Mesenchymal stem cell (in vitro differentiated cells and primary cell): ENCODE results near the gene ZNF880.

Experiments used
- DNase-seq: peaks from one replicate; pipeline ENCODE4 v3.0.0-alpha.2; 2013
- H2AFZ ChIP-seq: one replicate; pipeline ENCODE4 v1.6.1; 2013; ENCODE audit warnings: low read depth, mild to moderate bottlenecking, control low read depth, inconsistent platforms, low read length, moderate library complexity
- H2AK5ac ChIP-seq: 2 replicates; pipeline ENCODE4 v1.6.1; 2013; ENCODE audit warnings: low read length, moderate library complexity, mild to moderate bottlenecking, inconsistent platforms; ENCODE audit not compliant: severe bottlenecking
- H2BK120ac ChIP-seq: one replicate; pipeline ENCODE4 v1.6.1; 2013; ENCODE audit warnings: low read depth, mild to moderate bottlenecking, inconsistent platforms, low read length, moderate library complexity
- H2BK12ac ChIP-seq, 2 experiments: one replicate each; pipeline ENCODE4 v1.6.1; 2013; ENCODE audit warnings: inconsistent platforms in 2 of 2, low read length in 2 of 2, mild to moderate bottlenecking in 2 of 2, moderate library complexity in 2 of 2, control low read depth in 1 of 2
- H2BK15ac ChIP-seq: one replicate; pipeline ENCODE4 v1.6.1; 2013; ENCODE audit warnings: mild to moderate bottlenecking, low read depth, inconsistent platforms; ENCODE audit not compliant: poor library complexity, severe bottlenecking
- H2BK5ac ChIP-seq: 2 replicates; pipeline ENCODE4 v1.6.1; 2013; ENCODE audit warnings: low read depth, mild to moderate bottlenecking, low read length, control low read depth, inconsistent platforms; ENCODE audit not compliant: poor library complexity, severe bottlenecking
- H3K14ac ChIP-seq, 2 experiments: one replicate each; pipeline ENCODE4 v1.6.1; 2013; ENCODE audit warnings: inconsistent platforms in 2 of 2, low read length in 2 of 2, control low read depth in 1 of 2, mild to moderate bottlenecking in 1 of 2, moderate library complexity in 1 of 2
- H3K18ac ChIP-seq, 2 experiments: one replicate each; pipeline ENCODE4 v1.6.1; 2013; ENCODE audit warnings: inconsistent platforms in 2 of 2, low read length in 2 of 2, control low read depth in 1 of 2, low read depth in 1 of 2, mild to moderate bottlenecking in 1 of 2
- H3K23ac ChIP-seq, 2 experiments: one replicate each; pipeline ENCODE4 v1.6.1; 2013; ENCODE audit warnings: inconsistent platforms in 2 of 2, low read length in 2 of 2, mild to moderate bottlenecking in 2 of 2, moderate library complexity in 2 of 2, control low read depth in 1 of 2
- H3K27ac ChIP-seq: 2 replicates; pipeline ENCODE4 v1.5.1; 2013; ENCODE audit warnings: mild to moderate bottlenecking, moderate library complexity, low read length, control low read depth, inconsistent platforms; ENCODE audit not compliant: poor library complexity, severe bottlenecking
- H3K27me3 ChIP-seq, 2 experiments: 2 replicates each; pipeline versions ENCODE4 v1.6.1 to v1.7.0; 2013; ENCODE audit warnings: low read length in 2 of 2, mild to moderate bottlenecking in 2 of 2, moderate library complexity in 2 of 2, control low read depth in 1 of 2, inconsistent platforms in 1 of 2; ENCODE audit not compliant: control insufficient read depth in 1 of 2, insufficient read depth in 1 of 2
- H3K36me3 ChIP-seq, 2 experiments: 2 replicates each; pipeline versions ENCODE4 v1.6.1 to v1.7.0; 2013; ENCODE audit warnings: low read length in 2 of 2, control low read depth in 1 of 2, inconsistent platforms in 1 of 2, low read depth in 1 of 2, mild to moderate bottlenecking in 1 of 2; ENCODE audit not compliant: insufficient read depth in 2 of 2, control insufficient read depth in 1 of 2
- H3K4ac ChIP-seq, 2 experiments: one replicate each; pipeline ENCODE4 v1.6.1; 2013; ENCODE audit warnings: inconsistent platforms in 2 of 2, low read length in 2 of 2, mild to moderate bottlenecking in 2 of 2, moderate library complexity in 2 of 2, control low read depth in 1 of 2, low read depth in 1 of 2
- H3K4me1 ChIP-seq: 2 replicates; pipeline ENCODE4 v1.6.1; 2013; ENCODE audit warnings: low read depth, low read length, control low read depth; ENCODE audit not compliant: control insufficient read depth, insufficient read depth
- H3K4me2 ChIP-seq: 2 replicates; pipeline ENCODE4 v1.6.1; 2013; ENCODE audit warnings: low read length, mild to moderate bottlenecking, inconsistent platforms; ENCODE audit not compliant: poor library complexity, severe bottlenecking
- H3K4me3 ChIP-seq, 2 experiments: 2 replicates each; pipeline versions ENCODE4 v1.5.1 to v1.7.0; 2013; ENCODE audit warnings: low read length in 2 of 2, mild to moderate bottlenecking in 2 of 2, control low read depth in 1 of 2, low read depth in 1 of 2; ENCODE audit not compliant: insufficient read depth in 1 of 2
- H3K79me1 ChIP-seq: replicated peaks from 2 replicates; pipeline ENCODE4 v1.6.1; 2013; ENCODE audit warnings: mild to moderate bottlenecking, control low read depth, low read length, inconsistent platforms; ENCODE audit not compliant: poor library complexity, severe bottlenecking
- H3K9ac ChIP-seq: 2 replicates; pipeline ENCODE4 v1.7.0; 2013; ENCODE audit warnings: mild to moderate bottlenecking, low read length, moderate library complexity
- H3K9me3 ChIP-seq: 2 replicates; pipeline ENCODE4 v1.7.0; 2013; ENCODE audit warnings: mild to moderate bottlenecking, low read length; ENCODE audit not compliant: control insufficient read depth
- H4K8ac ChIP-seq: one replicate; pipeline ENCODE4 v1.6.1; 2013; ENCODE audit warnings: inconsistent platforms, mild to moderate bottlenecking, low read length, moderate library complexity
- H4K91ac ChIP-seq: one replicate; pipeline ENCODE4 v1.6.1; 2013; ENCODE audit warnings: mild to moderate bottlenecking, low read length, inconsistent platforms
- whole genome bisulfite sequencing: methylation state at CpG from one replicate; pipeline ENCODE4 v1.1.7; 2013; ENCODE audit warnings: mixed read lengths; 5-methylcytosine and 5-hydroxymethylcytosine counted together

Gene ZNF880

GRCh38 chr19:52345162-52345561 is 24.6 kb upstream of the ZNF880 start:
- no peak overlapping the region for H3K4me3 ChIP-seq
- H3K23ac ChIP-seq, result no peak overlapping the region
- no peak overlapping the region for H2BK15ac ChIP-seq
- no peaks in the 10 kb centered on the region for H3K27me3 ChIP-seq
- DNase-seq, result no peak
- no peak overlapping the region for H3K4ac ChIP-seq
- H3K18ac ChIP-seq, result no peak overlapping the region
- H3K27ac ChIP-seq, result no peak overlapping the region
- no peak overlapping the region for H4K8ac ChIP-seq
- peaks cover 4 to 24% of the 10 kb centered on the region in 2 experiments for H3K36me3 ChIP-seq
- no peak overlapping the region for H2AK5ac ChIP-seq
- no peak overlapping the region for H3K4me2 ChIP-seq
- WGBS, result 86% methylated on average over 6 of the region's 6 CpGs
- no peak overlapping the region for H3K9ac ChIP-seq
- no peak overlapping the region for H2BK12ac ChIP-seq
- H3K14ac ChIP-seq, result no peak overlapping the region
- H3K79me1 ChIP-seq, result no peaks in the 10 kb centered on the region
- no peak overlapping the region for H2BK120ac ChIP-seq
- H2BK5ac ChIP-seq, result no peak overlapping the region
- no peaks in the 10 kb centered on the region for H3K4me1 ChIP-seq
- H4K91ac ChIP-seq, result no peak overlapping the region
- peaks cover 23% of the 10 kb centered on the region for H3K9me3 ChIP-seq
- no peak overlapping the region for H2AFZ ChIP-seq

GRCh38 chr19:52351512-52351911 is 18.2 kb upstream of the ZNF880 start:
- H3K36me3 ChIP-seq, result peaks cover 23 to 60% of the 10 kb centered on the region in 2 experiments
- no peak overlapping the region for H2BK120ac ChIP-seq
- no peak overlapping the region for H3K18ac ChIP-seq
- H4K8ac ChIP-seq, result no peak overlapping the region
- H3K9me3 ChIP-seq, result peaks cover 58% of the 10 kb centered on the region
- no peak overlapping the region for H2AFZ ChIP-seq
- WGBS, result 78% methylated on average over 9 of the region's 9 CpGs
- H3K4me3 ChIP-seq, result no peak overlapping the region
- H3K4me2 ChIP-seq, result no peak overlapping the region
- H3K4ac ChIP-seq, result no peak overlapping the region
- no peak overlapping the region for H2BK5ac ChIP-seq
- no peak overlapping the region for H3K14ac ChIP-seq
- H4K91ac ChIP-seq, result no peak overlapping the region
- no peak overlapping the region for H3K27ac ChIP-seq
- H2AK5ac ChIP-seq, result no peak overlapping the region
- H3K27me3 ChIP-seq, result no peaks in the 10 kb centered on the region
- H2BK12ac ChIP-seq, result no peak overlapping the region
- no peaks in the 10 kb centered on the region for H3K79me1 ChIP-seq
- H3K9ac ChIP-seq, result no peak overlapping the region
- H3K4me1 ChIP-seq, result no peaks in the 10 kb centered on the region
- H3K23ac ChIP-seq, result no peak overlapping the region
- DNase-seq, result no peak
- H2BK15ac ChIP-seq, result no peak overlapping the region

GRCh38 chr19:52366414-52366824 is 3.3 kb upstream of the ZNF880 start:
- H3K36me3 ChIP-seq, result peaks cover 2 to 18% of the 10 kb centered on the region in 2 experiments
- WGBS, result 90% methylated on average over 8 of the region's 8 CpGs
- no peak overlapping the region for H3K14ac ChIP-seq
- peak overlapping the region in 1 of 2 experiments; percentile 54 for H3K4me3 ChIP-seq
- H3K18ac ChIP-seq, result no peak overlapping the region
- peaks cover 78% of the 10 kb centered on the region for H3K9me3 ChIP-seq
- H4K91ac ChIP-seq, result no peak overlapping the region
- peaks cover 3% of the 10 kb centered on the region for H3K79me1 ChIP-seq
- H2BK5ac ChIP-seq, result no peak overlapping the region
- H3K4me1 ChIP-seq, result peaks cover 1% of the 10 kb centered on the region
- no peak overlapping the region for H3K4me2 ChIP-seq
- H2AK5ac ChIP-seq, result no peak overlapping the region
- H4K8ac ChIP-seq, result no peak overlapping the region
- no peak overlapping the region for H3K27ac ChIP-seq
- H3K23ac ChIP-seq, result no peak overlapping the region
- no peak overlapping the region for H3K4ac ChIP-seq
- H3K27me3 ChIP-seq, result no peaks in the 10 kb centered on the region
- H2BK120ac ChIP-seq, result no peak overlapping the region
- DNase-seq, result no peak
- no peak overlapping the region for H3K9ac ChIP-seq
- H2BK15ac ChIP-seq, result no peak overlapping the region
- H2BK12ac ChIP-seq, result no peak overlapping the region
- no peak overlapping the region for H2AFZ ChIP-seq

GRCh38 chr19:52370341-52370710 is 603 bp downstream of the ZNF880 start:
- Histone ChIP-seq H3K18ac (peak overlapping the region in 1 of 2 experiments; percentile 96), H3K4me1 (peaks cover 1% of the 10 kb centered on the region), H2BK12ac (no peak overlapping the region), H2BK15ac (peak overlapping the region; percentile 75), H3K36me3 (peaks cover 19 to 43% of the 10 kb centered on the region in 2 experiments), H3K14ac (peak overlapping the region in 1 of 2 experiments; percentile 62), H3K9ac (peak overlapping the region; percentile 98), H3K79me1 (peaks cover 6% of the 10 kb centered on the region), H3K4me3 (peak overlapping the region; percentile 67 to 86), H2AFZ (peak overlapping the region; percentile 73), H3K4ac (peak overlapping the region; percentile 82 to 89), H3K4me2 (peak overlapping the region; percentile 53), H3K27ac (peak overlapping the region; percentile 97), H3K9me3 (peaks cover 65% of the 10 kb centered on the region), H2AK5ac (no peak overlapping the region), H2BK120ac (no peak overlapping the region), H3K23ac (no peak overlapping the region), H2BK5ac (no peak overlapping the region), H3K27me3 (no peaks in the 10 kb centered on the region), H4K91ac (peak overlapping the region; percentile 23), H4K8ac (peak overlapping the region; percentile 78)
- DNase-seq, result no peak
- 50% methylated on average over 4 of the region's 7 CpGs for WGBS
